Muscle of arm (tissue), 12 donors: ENCODE data around the gene TMEM92. TPM values are rescaled to one million over a fixed set of nuclear protein-coding genes. Genes with fewer than 3 reads are reported as not detected.
"Not testable (repeated sequence)": the region's sequence is repeated elsewhere in the genome, so short reads cannot be mapped to it uniquely, and the experiment has no call there.

Experiments
- DNase-seq: peaks from one replicate; pipeline ENCODE4 v3.0.0-alpha.2; 2013
- polyA plus RNA-seq, 12 donors: library from polyadenylated mRNA; unstranded; fragments of 120-200 nt; gene quantifications; one replicate each; pipeline ENCODE4 v1.2.1, GENCODE V29; 2013; ENCODE audit not compliant: insufficient read length in 12 of 12

TMEM92 gene
- polyA plus RNA-seq, 12 donors: 0.72 to 3.1 (median 1.3) TPM; not detected in 2

DNA sequence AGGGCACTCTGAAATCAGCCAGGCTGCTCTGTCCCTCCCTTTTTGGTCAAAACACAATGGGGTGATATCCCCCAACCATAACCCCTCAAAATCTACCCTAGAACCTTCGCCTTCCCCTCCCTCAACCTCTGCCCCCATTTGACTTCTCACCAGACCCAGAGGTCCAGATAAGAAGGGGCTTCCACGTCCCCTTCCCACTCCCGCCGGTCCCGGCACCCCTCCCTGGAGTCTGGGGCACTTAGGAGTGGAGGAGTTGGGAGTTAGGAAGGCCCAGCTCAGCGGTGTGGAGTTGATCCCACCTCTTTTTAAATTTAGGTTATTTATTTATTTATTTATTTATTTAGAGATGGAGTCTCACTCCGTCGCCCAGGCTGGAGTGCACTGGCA is 619 bp upstream of the TMEM92 start:
- DNase-seq: no peak

GRCh38 chr17:50274897-50275221 is 593 bp downstream of the TMEM92 start:
- DNase-seq: no peak

DNA sequence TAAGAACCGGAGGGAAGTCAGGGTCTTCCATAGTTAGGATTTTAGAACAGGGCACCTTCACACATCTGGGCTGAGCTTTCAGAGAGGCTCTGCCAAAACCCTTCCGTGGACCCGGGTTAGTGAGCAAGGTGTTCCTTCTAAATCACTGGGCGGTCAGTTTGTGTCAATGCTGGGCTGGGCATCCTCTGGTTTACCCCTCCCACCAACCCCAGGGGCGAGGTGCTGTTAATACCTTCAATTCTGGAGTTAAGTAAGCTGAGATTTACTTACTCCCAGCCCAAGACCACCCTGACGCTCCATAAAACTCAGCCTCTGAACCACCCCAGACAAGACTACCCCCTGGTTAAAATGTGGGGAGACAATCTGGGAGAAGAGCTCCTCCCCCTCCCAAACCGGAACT is 1.0 kb downstream of the TMEM92 start:
- no peak for DNase-seq

GRCh38 chr17:50276588-50277356 is 2.5 kb downstream of the TMEM92 start:
- DNase-seq: no peak

GRCh38 chr17:50277357-50277754 is 3.1 kb downstream of the TMEM92 start:
- DNase-seq: no peak

GRCh38 chr17:50278526-50279180 is 4.4 kb downstream of the TMEM92 start:
- no peak for DNase-seq

DNA sequence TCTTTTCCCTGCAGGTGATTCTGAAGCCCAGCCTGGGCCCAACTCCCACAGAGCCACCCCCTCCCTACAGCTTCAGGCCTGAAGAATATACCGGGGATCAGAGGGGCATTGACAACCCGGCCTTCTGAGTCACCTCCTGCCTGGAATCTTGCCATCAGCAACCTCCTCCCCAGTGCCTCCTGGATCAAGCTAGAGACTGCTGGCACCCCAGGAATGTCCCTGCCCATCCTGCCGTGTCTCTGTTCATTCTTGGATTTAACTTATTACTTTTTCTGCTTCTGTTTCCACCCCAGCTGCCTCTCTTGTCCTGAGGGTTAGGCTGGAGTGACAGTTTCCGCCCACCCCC is 4.9 kb downstream of the TMEM92 start:
- DNase-seq: no peak

DNA sequence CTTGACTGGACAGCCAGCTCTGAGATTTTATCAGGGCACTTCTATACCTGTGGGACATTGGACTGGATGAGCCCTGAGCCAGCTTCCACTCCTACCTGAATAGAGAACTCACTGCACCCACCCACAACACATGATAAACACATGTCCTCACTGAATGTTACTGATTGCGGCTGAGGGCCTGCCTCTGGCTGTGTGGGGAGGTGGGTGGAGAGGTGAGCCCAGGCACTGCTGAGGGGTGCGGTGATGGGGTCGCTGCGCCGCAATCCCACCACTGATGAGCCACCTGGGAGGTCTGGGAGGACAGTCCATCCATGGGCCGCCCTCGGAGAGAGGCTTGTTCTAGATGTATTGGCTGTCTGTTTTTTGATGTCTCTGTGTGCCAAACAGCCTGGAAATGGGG is 5.4 kb downstream of the TMEM92 start:
- DNase-seq: no peak

GRCh38 chr17:50280068-50280467 is 5.8 kb downstream of the TMEM92 start:
- no peak for DNase-seq

- DNase-seq: no peak
Measured at GRCh38 chr17:50280801-50281441, 6.7 kb downstream of the TMEM92 start.

GRCh38 chr17:50281739-50282401 is 7.6 kb downstream of the TMEM92 start:
- DNase-seq: no peak

- no peak for DNase-seq
Measured at GRCh38 chr17:50283246-50283645, 9.0 kb downstream of the TMEM92 start.

GRCh38 chr17:50283714-50284113 is 9.4 kb downstream of the TMEM92 start:
- no peak for DNase-seq

DNA sequence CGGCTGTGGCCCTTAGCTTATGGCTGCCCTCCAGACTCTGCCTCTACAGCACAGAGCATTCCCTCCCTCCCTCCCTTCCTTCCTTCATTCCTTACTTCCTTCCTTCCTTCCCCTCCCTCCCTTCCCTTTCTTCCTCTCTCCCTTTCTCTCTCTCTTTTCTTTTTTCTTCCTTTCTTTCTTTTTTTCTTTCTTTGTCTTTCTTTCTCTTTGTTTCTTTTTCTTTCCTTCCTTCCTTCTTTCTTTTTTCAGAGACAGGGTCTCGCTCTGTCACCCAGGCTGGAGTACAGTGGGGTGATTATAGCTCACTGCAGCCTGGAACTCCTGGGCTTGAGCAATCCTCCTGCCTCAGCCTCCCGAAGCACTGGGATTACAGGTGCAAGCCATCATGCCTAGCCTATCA is 11.7 kb downstream of the TMEM92 start:
- no peak for DNase-seq

GRCh38 chr17:50287302-50287701 is 13.0 kb downstream of the TMEM92 start:
- not testable (repeated sequence) for DNase-seq

- no peak for DNase-seq
Measured at GRCh38 chr17:50288306-50288705, 14.0 kb downstream of the TMEM92 start.

DNA sequence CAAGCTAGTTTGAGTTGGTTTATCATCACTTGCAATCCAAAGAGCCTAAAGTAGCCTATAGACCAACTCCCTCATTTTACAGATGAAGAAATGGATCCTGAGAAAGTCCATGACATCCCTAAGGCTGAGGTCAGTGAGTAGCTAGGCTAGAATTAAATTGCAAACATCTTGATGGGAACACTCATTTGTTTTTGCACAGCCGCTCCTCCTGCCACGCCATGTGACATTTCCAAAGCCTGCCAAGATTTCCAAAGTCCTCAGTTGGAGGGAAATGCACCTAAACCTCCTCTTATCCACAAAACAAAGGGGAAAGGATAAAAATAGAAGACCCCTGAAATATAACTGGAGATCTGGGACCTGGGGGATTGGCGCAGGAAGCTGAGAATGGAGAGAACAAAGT is 15.0 kb downstream of the TMEM92 start:
- DNase-seq: no peak

- DNase-seq: peak; percentile 82
Measured at GRCh38 chr17:50289991-50290702, 15.9 kb downstream of the TMEM92 start.

DNA sequence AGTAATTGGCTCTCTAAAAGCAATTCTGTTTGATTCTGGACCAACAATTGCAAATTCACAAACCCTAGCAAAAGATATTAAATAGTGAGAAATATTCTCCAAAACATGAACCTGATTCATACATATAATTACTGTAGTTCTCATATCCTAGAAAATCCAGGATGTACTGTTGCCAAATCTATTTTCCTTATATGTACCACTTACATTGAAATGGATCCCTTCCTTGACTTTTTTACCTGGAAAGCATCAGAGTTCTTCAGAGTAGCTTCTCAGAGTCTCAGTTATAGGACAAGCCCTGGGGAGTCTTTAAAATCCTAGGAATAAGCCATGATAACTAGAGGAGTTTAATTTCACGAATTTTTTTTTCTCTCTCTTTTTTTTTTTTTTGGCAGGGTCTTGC is 16.7 kb downstream of the TMEM92 start:
- no peak for DNase-seq

DNA sequence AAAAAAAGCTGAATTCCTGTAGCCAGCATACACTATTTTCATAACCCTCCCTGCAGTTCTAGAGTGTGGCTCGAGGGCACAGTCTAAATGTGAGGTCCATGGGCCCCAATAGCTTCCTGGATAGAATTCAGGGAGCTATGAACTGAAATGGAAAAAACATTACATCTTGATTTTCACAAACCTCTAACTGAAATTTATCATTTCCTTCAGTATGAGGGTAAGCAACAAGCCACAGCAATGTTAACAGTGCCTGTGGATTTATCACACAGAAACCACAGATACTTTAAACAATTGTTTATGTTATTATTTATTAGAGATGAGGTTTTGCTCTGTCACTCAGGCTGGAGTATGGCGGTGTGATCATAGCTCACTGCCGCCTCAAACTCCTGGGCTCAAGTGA is 18.2 kb downstream of the TMEM92 start:
- DNase-seq: no peak

DNA sequence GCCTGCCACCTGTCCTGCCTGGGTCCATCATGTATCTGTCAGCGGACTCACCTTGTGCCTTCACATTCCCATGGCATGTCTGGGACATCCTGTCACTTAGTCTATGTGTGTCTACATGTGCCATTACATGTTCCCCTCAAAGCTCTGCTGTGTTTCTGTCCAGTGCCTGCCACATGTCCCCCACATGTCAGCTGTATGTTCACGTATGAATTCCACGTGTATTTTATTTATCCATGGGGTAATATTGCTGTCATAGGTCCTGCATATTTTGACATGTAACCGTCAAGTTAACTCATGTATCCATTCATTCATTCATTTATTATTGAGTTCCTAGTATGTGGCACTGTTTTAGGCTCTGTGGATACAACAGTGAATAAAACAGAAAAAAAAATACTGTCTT is 20.8 kb downstream of the TMEM92 start:
- DNase-seq: no peak

GRCh38 chr17:50297407-50297865 is 23.2 kb downstream of the TMEM92 start:
- DNase-seq: peak; percentile 66
